ENCODE data around the gene DEFB118. TPM values are rescaled to one million over a fixed set of nuclear protein-coding genes. Genes with fewer than 3 reads are reported as not detected.
A peak's percentile ranks its signal among the peaks of the same experiment; 100 is the strongest.
"Not testable (repeated sequence)": the region's sequence is repeated elsewhere in the genome, so short reads cannot be mapped to it uniquely, and the experiment has no call there.

The DEFB118 gene, protein sequence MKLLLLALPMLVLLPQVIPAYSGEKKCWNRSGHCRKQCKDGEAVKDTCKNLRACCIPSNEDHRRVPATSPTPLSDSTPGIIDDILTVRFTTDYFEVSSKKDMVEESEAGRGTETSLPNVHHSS
- total RNA-seq (not detected), polyA plus RNA-seq (not detected), total RNA-seq (0 reads per million in 6 experiments)

DNA sequence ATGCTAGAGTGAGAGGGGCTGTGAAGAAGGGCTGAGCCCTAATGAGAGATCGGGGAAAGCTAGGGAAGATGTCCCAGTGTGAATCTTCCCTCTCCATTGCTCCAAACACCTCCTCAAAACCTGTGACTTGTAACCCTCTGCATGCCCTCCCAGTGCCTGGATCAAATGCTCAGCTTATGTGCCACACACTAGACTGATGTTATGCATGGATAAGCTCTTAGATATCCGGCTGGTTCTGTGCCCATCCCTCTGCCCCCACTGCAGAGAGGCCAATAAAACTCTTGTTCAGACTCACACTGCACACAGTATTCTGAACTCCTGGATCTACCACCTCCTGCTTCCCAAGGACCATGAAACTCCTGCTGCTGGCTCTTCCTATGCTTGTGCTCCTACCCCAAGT, at the start of gene DEFB118:
Gene DEFB118 (plus strand): TSS at position 301 of the 400 bp plus-strand sequence. CDS start 50 bp downstream, at position 351.
- H3K27ac Mint-ChIP-seq = no peak within 1 kb of the TSS
- H3K4me1 Mint-ChIP-seq = no peaks in the 10 kb centered on the region
- H3K27me3 Mint-ChIP-seq = peaks cover 0 to 5% (median 3%) of the 10 kb centered on the region in 5 donors
- H3K9me3 Mint-ChIP-seq = peaks cover 0 to 17% (median 8%) of the 10 kb centered on the region in 9 donors
- no peak within 1 kb of the TSS for H3K4me3 Mint-ChIP-seq
- DNase-seq = no peak
- peaks cover 0 to 4% (median 0%) of the 10 kb centered on the region in 3 donors for H3K36me3 Mint-ChIP-seq
- no peak for ATAC-seq
- POLR2A ChIA-PET = no interaction called here

DNA sequence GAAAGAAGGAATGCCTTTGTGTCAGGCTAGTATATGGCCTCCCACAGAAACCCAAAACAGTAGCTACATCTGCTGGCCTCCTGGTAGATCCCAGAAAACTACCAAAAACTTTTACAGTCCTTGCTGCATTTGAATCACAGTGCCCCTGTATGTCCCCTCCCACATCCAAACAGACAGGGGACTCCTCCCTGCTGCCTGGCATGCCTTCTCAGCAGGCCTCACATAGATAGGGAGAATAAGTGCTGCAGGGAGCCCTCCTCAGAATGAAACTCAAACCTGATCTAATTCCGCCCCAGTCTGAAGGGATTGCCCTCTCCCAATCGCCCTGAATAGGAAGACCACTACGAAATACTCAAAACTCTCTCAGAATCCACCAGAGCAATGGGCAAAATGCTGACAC, 45.9 kb upstream of the DEFB118 start:
- peaks cover 2 to 12% (median 10%) of the 10 kb centered on the region in 5 donors for H3K27me3 Mint-ChIP-seq
- peaks cover 0 to 42% (median 3%) of the 10 kb centered on the region in 3 donors for H3K36me3 Mint-ChIP-seq
- H3K9me3 Mint-ChIP-seq = peaks cover 13 to 60% (median 30%) of the 10 kb centered on the region in 9 donors
- DNase-seq = no peak
- no peak overlapping the region for H3K27ac Mint-ChIP-seq
- no peaks in the 10 kb centered on the region for H3K4me1 Mint-ChIP-seq
- no peak overlapping the region for H3K4me3 Mint-ChIP-seq
- no peak for ATAC-seq
- POLR2A ChIA-PET = no interaction called here

DNA sequence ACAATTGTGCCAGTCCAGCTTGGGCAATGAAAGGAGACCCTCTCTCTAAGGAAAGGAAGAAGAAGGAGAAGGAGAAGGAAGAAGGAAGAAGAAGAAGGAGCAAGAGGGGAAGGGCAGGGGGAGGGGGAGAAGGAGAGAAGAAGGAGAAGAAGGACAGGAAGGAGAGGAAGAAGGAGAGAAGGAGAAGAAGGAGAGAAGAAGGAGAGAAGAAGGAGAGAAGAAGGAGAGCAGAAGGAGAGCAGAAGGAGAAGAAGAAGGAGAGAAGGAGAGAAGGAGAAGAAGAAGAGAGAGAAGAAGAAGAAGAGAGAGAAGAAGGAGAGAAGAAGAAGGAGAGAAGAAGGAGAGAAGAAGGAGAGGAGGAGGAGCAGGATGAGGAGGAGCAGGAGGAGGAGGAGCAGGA, 37.5 kb upstream of the DEFB118 start:
- ATAC-seq (no peak), DNase-seq (no peak)
- H3K27me3 Mint-ChIP-seq = peaks cover 0 to 17% (median 2%) of the 10 kb centered on the region in 5 donors

DNA sequence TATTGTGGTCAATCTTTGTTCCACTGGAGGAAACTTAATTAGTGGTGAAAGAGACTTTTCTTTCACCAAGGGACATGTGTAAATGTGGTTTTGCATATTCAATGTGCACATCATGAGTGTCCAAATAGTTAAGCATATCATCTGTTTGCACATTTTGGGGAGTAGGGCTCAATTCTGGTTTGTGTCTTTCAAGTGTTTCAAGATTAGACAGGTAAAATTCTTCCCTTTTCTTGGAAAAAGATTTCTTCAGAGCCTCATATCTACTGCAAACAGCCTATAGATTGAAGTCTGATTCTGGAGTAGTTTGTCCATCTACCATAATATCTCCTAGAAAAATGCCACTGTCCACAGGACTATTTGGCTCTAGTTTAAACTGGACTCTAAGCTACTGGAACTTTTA, 26.9 kb upstream of the DEFB118 start:
- POLR2A ChIA-PET = no interaction called here
- H3K9me3 Mint-ChIP-seq = peaks cover 0 to 12% (median 4%) of the 10 kb centered on the region in 9 donors
- ATAC-seq (no peak), DNase-seq (no peak)
- peaks cover 0 to 4% (median 0%) of the 10 kb centered on the region in 5 donors for H3K27me3 Mint-ChIP-seq
- H3K27ac Mint-ChIP-seq = no peak overlapping the region
- H3K4me3 Mint-ChIP-seq = no peak overlapping the region
- no peaks in the 10 kb centered on the region for H3K36me3 Mint-ChIP-seq
- no peaks in the 10 kb centered on the region for H3K4me1 Mint-ChIP-seq

More for the DNA sequence above, 37.5 kb upstream of the DEFB118 start:
- POLR2A ChIA-PET = no interaction called here
- Mint-ChIP-seq H3K4me1 (no peaks in the 10 kb centered on the region), H3K9me3 (peaks cover 4 to 35% (median 15%) of the 10 kb centered on the region in 9 donors), H3K36me3 (peaks cover 3 to 16% (median 4%) of the 10 kb centered on the region in 3 donors), H3K4me3 (no peak overlapping the region), H3K27ac (peak overlapping the region in 1 of 10 donors; percentile 36)

DNA sequence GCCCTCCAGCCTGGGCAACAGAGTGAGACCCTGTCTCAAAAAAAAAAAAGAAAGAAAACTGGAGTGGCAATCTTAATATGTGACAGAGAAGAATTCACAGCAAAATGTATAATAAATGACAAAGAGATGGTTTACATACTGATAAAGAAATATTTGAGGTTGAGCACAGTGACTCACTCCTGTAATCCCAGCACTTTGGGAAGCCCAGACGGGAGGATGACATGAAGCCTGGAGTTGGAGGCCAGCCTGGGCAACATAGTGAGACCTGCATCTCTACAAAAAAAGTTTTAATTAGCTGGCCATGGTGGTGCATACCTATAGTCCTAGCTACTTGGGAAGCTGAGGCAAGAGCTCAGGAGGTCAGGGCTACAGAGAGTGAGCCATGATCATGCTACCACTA, 12.4 kb upstream of the DEFB118 start:
- no peak for ATAC-seq
- H3K36me3 Mint-ChIP-seq = no peaks in the 10 kb centered on the region
- no peak for DNase-seq

DNA sequence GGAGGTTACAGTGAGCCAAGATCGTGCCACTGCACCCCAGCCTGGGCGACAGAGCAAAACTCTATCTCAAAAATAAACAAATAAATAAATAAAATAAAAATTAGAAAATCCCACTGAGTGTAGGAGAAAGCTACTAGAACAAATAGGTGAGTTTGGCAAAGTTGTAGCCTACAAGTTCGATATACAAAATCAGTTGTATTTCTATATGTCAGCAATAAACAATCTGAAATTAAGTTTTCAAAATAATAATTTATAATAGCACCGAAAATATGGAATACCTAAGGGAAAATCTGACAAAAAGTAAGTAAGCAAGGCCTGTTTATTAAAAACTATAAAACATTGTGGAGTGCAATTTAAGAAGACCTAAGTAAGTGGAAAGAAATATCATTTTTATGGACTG, 5.1 kb upstream of the DEFB118 start:
- DNase-seq (no peak), ATAC-seq (no peak)
- Mint-ChIP-seq H3K36me3 (no peaks in the 10 kb centered on the region), H3K9me3 (peaks cover 0 to 17% (median 10%) of the 10 kb centered on the region in 9 donors), H3K4me1 (no peaks in the 10 kb centered on the region), H3K4me3 (no peak overlapping the region), H3K27ac (no peak overlapping the region), H3K27me3 (peaks cover 0 to 4% (median 3%) of the 10 kb centered on the region in 5 donors)
- POLR2A ChIA-PET = no interaction called here

More for the DNA sequence above, 12.4 kb upstream of the DEFB118 start:
- Mint-ChIP-seq H3K27me3 (peaks cover 0 to 8% (median 3%) of the 10 kb centered on the region in 5 donors), H3K4me1 (no peaks in the 10 kb centered on the region), H3K9me3 (peaks cover 0 to 3% (median 2%) of the 10 kb centered on the region in 9 donors), H3K4me3 (no peak overlapping the region), H3K27ac (no peak overlapping the region)
- POLR2A ChIA-PET = no interaction called here

DNA sequence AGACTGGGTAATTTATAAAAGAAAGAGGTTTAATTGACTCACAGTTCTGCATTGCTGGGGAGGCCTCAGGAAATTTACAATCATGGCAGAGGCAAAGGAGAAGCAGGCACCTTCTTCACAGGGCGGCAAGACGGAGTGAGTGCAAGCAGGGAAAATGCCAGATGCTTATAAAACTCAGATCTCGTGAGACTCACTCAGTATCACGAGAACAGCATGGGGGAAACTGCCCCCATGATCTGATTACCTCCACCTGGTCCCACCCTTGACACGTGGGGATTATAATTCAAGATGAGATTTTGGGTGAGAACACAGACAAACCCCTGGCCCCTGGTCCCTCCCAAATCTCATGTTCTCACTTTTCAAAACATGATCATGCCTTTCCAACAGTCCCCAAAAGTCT, 4.1 kb upstream of the DEFB118 start:
- H3K4me1 Mint-ChIP-seq, ATAC-seq, DNase-seq: not testable (repeated sequence)

DNA sequence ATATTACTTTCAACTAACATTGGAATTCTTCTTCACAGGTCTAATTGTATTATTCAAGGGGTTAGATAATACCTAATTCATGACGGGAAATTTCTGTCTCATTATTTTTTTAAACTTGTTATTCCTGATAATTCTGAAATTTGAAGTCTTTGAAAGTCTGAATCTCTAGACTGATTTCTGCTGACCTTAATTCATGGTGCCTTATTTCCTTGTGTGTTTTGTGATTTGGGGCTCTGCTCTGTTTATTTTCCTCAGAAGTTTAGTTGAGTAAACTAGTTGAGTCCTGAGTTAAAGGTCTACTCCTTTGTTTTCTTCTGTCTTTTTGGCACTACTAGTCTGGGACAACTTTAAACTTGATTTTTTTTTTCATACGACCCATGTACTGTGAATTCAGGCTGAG, 5.9 kb downstream of the DEFB118 start:
- H3K4me1 Mint-ChIP-seq = no peaks in the 10 kb centered on the region
- H3K4me3 Mint-ChIP-seq = no peak overlapping the region
- ATAC-seq (no peak), DNase-seq (no peak)
- peaks cover 0 to 14% (median 7%) of the 10 kb centered on the region in 9 donors for H3K9me3 Mint-ChIP-seq
- H3K27ac Mint-ChIP-seq = no peak overlapping the region
- H3K36me3 Mint-ChIP-seq = peaks cover 0 to 9% (median 0%) of the 10 kb centered on the region in 3 donors
- peaks cover 4 to 12% (median 6%) of the 10 kb centered on the region in 5 donors for H3K27me3 Mint-ChIP-seq
- POLR2A ChIA-PET = no interaction called here

More for the DNA sequence above, 4.1 kb upstream of the DEFB118 start:
- H3K4me3 Mint-ChIP-seq, H3K27ac Mint-ChIP-seq, H3K36me3 Mint-ChIP-seq, H3K27me3 Mint-ChIP-seq, POLR2A ChIA-PET: not testable (repeated sequence)
- peaks cover 0 to 17% (median 10%) of the 10 kb centered on the region in 9 donors for H3K9me3 Mint-ChIP-seq

DNA sequence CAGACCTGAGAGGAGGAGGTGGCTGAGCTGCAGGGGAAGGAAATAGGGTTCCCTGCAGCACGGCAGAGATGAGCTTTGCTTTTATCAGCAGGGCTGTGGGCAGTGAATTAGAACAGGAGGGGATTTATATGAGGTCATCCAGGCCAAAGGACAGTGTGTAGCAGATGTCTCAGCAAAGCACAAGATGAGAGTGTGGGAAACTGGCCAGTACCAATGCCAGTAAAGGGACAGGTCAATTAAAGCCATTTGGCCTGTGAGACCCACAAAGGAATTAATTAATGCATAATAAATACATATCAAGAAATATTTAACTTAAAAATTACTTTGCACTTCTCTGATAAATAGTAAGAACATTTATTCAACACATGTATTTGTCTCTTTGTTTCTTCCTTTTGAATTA, 22.1 kb downstream of the DEFB118 start, which contains the start of gene DEFB119:
Gene DEFB119 (minus strand): TSS at position 101 of the 400 bp plus-strand sequence. CDS start 107 bp downstream, outside the sequence.
- Mint-ChIP-seq H3K4me3 (no peak within 1 kb of the TSS), H3K27ac (peak within 1 kb of the TSS in 2 of 10 donors; percentile 21 to 35), H3K4me1 (no peaks in the 10 kb centered on the region)

DNA sequence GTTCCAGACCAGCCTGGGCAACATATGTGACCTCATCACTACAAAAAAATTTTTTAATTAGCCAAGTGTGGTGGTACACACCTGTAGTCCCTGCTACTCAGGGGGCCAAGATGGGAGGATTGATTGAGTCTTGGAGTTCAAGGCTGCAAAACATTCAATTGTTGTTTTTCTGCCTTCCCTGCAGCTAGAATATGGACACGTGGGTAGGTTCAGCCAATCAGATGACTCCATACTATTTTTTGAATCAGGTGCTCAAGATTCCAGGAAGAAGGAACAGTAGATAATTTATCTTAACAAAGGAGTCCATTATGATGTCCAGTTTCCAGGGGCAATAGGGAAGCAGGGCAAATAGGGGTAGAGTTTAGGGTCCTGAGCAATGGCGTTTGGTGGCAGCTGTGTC, 24.4 kb downstream of the DEFB118 start:
- no peaks in the 10 kb centered on the region for H3K36me3 Mint-ChIP-seq
- ATAC-seq (no peak), DNase-seq (no peak)
- H3K4me1 Mint-ChIP-seq = no peaks in the 10 kb centered on the region
- peaks cover 0 to 7% (median 0%) of the 10 kb centered on the region in 9 donors for H3K9me3 Mint-ChIP-seq
- no peak overlapping the region for H3K27ac Mint-ChIP-seq
- POLR2A ChIA-PET = no interaction called here
- no peak overlapping the region for H3K4me3 Mint-ChIP-seq
- H3K27me3 Mint-ChIP-seq = peaks cover 14 to 32% (median 28%) of the 10 kb centered on the region in 5 donors

More for the DNA sequence above, 22.1 kb downstream of the DEFB118 start, which contains the start of gene DEFB119:
- Mint-ChIP-seq H3K9me3 (peaks cover 0 to 7% (median 0%) of the 10 kb centered on the region in 9 donors), H3K27me3 (peaks cover 15 to 34% (median 20%) of the 10 kb centered on the region in 5 donors), H3K36me3 (no peaks in the 10 kb centered on the region)
- DNase-seq (no peak), ATAC-seq (no peak)
- POLR2A ChIA-PET = no interaction called here

DNA sequence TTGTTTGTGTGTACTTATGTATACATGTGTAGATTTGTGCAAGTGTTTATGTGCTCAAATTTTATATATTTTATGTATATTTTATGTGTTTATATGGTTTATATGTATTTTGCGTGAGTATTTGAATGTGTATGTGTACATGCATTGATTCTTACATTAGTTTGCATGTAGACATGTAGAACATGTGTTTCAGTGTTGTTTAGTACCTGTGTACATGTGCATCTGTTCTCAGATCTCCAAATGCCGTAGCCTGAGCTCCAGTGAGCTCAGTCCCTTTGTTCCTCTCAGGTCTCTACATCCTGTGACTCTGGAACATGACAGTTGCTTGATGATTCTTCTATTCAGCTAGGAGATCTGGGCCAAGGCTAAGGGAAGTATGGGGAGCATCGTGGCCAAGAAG, 26.5 kb downstream of the DEFB118 start:
- ATAC-seq (no peak), DNase-seq (no peak)
- Mint-ChIP-seq H3K27ac (no peak overlapping the region), H3K27me3 (peaks cover 6 to 26% (median 22%) of the 10 kb centered on the region in 5 donors), H3K4me3 (no peak overlapping the region), H3K36me3 (no peaks in the 10 kb centered on the region), H3K9me3 (peaks cover 0 to 7% (median 0%) of the 10 kb centered on the region in 9 donors), H3K4me1 (no peaks in the 10 kb centered on the region)
- POLR2A ChIA-PET = no interaction called here

DNA sequence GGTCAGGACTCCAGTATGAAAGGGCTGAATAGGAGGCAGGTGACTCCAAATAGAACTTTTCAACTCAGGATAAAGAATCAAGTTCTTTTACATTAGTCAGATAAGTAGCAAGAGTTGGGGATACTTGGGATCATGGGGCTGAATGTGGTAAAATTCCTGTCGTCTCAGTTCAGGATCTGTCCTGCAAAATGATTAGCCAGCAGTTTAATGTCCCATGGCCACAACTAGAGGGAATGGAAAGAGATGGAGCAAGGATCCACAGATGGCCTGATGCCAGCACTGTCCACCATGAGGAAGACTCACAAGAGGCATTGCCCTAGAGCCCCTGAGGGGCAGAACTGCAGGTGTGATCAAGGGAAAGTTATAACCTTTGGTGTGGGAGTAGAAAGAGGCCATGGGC, 35.5 kb downstream of the DEFB118 start:
- ATAC-seq (no peak), DNase-seq (no peak)
- Mint-ChIP-seq H3K27ac (no peak overlapping the region), H3K9me3 (peaks cover 0 to 2% (median 0%) of the 10 kb centered on the region in 9 donors), H3K36me3 (no peaks in the 10 kb centered on the region), H3K4me3 (no peak overlapping the region), H3K4me1 (no peaks in the 10 kb centered on the region), H3K27me3 (peaks cover 2 to 29% (median 18%) of the 10 kb centered on the region in 5 donors)
- POLR2A ChIA-PET = no interaction called here

DNA sequence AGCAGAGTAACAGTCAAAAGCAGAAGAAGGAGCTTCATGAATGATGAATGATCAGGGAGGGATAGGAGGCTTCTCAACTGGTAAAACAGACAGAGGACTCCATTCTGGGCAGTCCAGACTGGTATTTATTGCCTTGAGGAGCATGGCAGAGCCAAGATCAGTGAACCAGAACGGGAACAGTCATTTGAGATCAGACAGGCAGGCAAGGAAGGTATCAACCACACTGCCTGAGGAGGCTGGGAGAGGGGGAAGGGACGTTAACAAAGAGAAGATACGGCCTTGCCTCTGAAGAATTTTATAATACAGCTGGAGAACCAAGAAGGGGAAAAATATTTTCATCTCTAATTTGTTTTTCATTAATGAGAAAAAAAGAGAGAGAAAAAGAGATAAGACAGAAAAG, 37.7 kb downstream of the DEFB118 start, which contains the start of gene DEFB121:
Gene DEFB121 (minus strand): TSS at position 101 of the 400 bp plus-strand sequence. CDS start 63 bp downstream, at position 38.
- DNase-seq (no peak), ATAC-seq (no peak)
- Mint-ChIP-seq H3K4me1 (no peaks in the 10 kb centered on the region), H3K9me3 (no peaks in the 10 kb centered on the region), H3K36me3 (no peaks in the 10 kb centered on the region), H3K4me3 (no peak within 1 kb of the TSS), H3K27ac (no peak within 1 kb of the TSS), H3K27me3 (peaks cover 3 to 21% (median 15%) of the 10 kb centered on the region in 5 donors)
- POLR2A ChIA-PET = no interaction called here
